Lung (tissue), 12 donors: ENCODE results near the gene NTRK2. TPM values are rescaled to one million over a fixed set of nuclear protein-coding genes. Genes with fewer than 3 reads are reported as not detected.

ENCODE experiments used
- ATAC-seq: fragments of 200-7000 bp; cut with Tn5 transposase; one replicate; pipeline ENCODE4 v1.9.1; 2020; ENCODE audit warnings: moderate number of reproducible peaks; ENCODE audit not compliant: insufficient read depth, low FRiP score
- DNase-seq, 3 donors: peaks; one replicate each; pipeline ENCODE4 v3.0.0-alpha.2; 2013 to 2017
- H3K27ac ChIP-seq, 2 donors: one replicate each; pipeline ENCODE4 v1.5.1; 2013; ENCODE audit warnings: mild to moderate bottlenecking in 2 of 2, moderate library complexity in 2 of 2, control low read depth in 1 of 2, inconsistent platforms in 1 of 2, low read depth in 1 of 2, low read length in 1 of 2
- H3K27me3 ChIP-seq, 3 donors: one replicate each; pipeline ENCODE4 v1.5.1; 2013; ENCODE audit warnings: low read length in 2 of 3; ENCODE audit not compliant: control insufficient read depth in 3 of 3, insufficient read depth in 3 of 3
- H3K36me3 ChIP-seq, 4 donors: one replicate each; pipeline ENCODE4 v1.5.1; 2013; ENCODE audit warnings: low read length in 4 of 4, mild to moderate bottlenecking in 1 of 4, moderate library complexity in 1 of 4; ENCODE audit not compliant: control insufficient read depth in 4 of 4, insufficient read depth in 4 of 4
- H3K4me1 ChIP-seq, 5 donors: one replicate each; pipeline ENCODE4 v1.5.1; 2013; ENCODE audit warnings: low read length in 5 of 5, mild to moderate bottlenecking in 2 of 5, moderate library complexity in 1 of 5; ENCODE audit not compliant: control insufficient read depth in 5 of 5, insufficient read depth in 5 of 5
- H3K4me3 ChIP-seq: one replicate; pipeline ENCODE4 v1.5.1; 2013; ENCODE audit warnings: mild to moderate bottlenecking, control low read depth, moderate library complexity
- H3K9ac ChIP-seq, 2 donors: one replicate each; pipeline ENCODE4 v1.5.1; 2013; ENCODE audit warnings: low read length in 2 of 2, control low read depth in 1 of 2; ENCODE audit not compliant: insufficient read depth in 1 of 2
- H3K9me3 ChIP-seq, 4 donors: one replicate each; pipeline ENCODE4 v1.5.1; 2013; ENCODE audit warnings: low read length in 3 of 4, mild to moderate bottlenecking in 1 of 4, moderate library complexity in 1 of 4; ENCODE audit not compliant: control insufficient read depth in 4 of 4, insufficient read depth in 3 of 4
- WGBS, 2 donors: extraction: QIAGEN DNeasy Blood & Tissue Kit; methylation state at CpG; one replicate each; pipeline ENCODE4 v1.1.7; 2013; 5-methylcytosine and 5-hydroxymethylcytosine counted together
- polyA plus RNA-seq, 2 donors: library from polyadenylated mRNA; stranded (reverse); fragments of 200-250 nt; gene quantifications; one replicate each; pipeline ENCODE4 v1.2.1, GENCODE V29; 2013
- total RNA-seq, 2 donors: library from RNA; depleted of rRNA in 1 of 2; stranded (reverse); fragments of >200 nt in 1 of 2; gene quantifications; one replicate each; pipeline ENCODE4 v1.2.1, GENCODE V29; 2014 to 2021
- TF ChIP-seq, protein P1 (sequence below): IDR thresholded peaks from 2 replicates; pipeline ENCODE4 v1.5.1; 2012; ENCODE audit warnings: mild to moderate bottlenecking; ENCODE audit errors: control extremely low read depth, extremely low read depth
- donor health status: control.
- donor health status: control.
- donor health status: Bipolar disorder and iron deficiency.
- donor health status: healthy.
- donor health status: DM: yes; HTN: yes; CAD: no.

The NTRK2 gene
- total and polyA plus RNA-seq, 4 donors, result 0.33 to 14.4 (median 3.3) TPM

- Histone ChIP-seq H3K36me3 (no peaks in the 10 kb centered on the region), H3K4me3 (no peak overlapping the region), H3K9ac (no peak overlapping the region), H3K27me3 (peaks cover 0 to 13% (median 6%) of the 10 kb centered on the region in 3 donors), H3K9me3 (no peaks in the 10 kb centered on the region), H3K27ac (no peak overlapping the region), H3K4me1 (peaks cover 0 to 4% (median 1%) of the 10 kb centered on the region in 5 donors)
- 90 to 91% methylated on average over 1 of the region's 1 CpG for WGBS, 2 donors
- DNase-seq (no peak), ATAC-seq (no peak)
- TF ChIP-seq, protein P1, sequence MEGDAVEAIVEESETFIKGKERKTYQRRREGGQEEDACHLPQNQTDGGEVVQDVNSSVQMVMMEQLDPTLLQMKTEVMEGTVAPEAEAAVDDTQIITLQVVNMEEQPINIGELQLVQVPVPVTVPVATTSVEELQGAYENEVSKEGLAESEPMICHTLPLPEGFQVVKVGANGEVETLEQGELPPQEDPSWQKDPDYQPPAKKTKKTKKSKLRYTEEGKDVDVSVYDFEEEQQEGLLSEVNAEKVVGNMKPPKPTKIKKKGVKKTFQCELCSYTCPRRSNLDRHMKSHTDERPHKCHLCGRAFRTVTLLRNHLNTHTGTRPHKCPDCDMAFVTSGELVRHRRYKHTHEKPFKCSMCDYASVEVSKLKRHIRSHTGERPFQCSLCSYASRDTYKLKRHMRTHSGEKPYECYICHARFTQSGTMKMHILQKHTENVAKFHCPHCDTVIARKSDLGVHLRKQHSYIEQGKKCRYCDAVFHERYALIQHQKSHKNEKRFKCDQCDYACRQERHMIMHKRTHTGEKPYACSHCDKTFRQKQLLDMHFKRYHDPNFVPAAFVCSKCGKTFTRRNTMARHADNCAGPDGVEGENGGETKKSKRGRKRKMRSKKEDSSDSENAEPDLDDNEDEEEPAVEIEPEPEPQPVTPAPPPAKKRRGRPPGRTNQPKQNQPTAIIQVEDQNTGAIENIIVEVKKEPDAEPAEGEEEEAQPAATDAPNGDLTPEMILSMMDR, result no peak
Measured at GRCh38 chr9:84708400-84708799, 38.9 kb downstream of the NTRK2 start.

GRCh38 chr9:84709056-84709455, 39.5 kb downstream of the NTRK2 start:
- DNase-seq (peak; percentile 44 to 76 (median 65)), ATAC-seq (no peak)
- TF ChIP-seq, protein P1, result no peak
- Histone ChIP-seq H3K27me3 (peaks cover 0 to 13% (median 4%) of the 10 kb centered on the region in 3 donors), H3K9ac (no peak overlapping the region), H3K4me1 (peaks cover 0 to 4% (median 1%) of the 10 kb centered on the region in 5 donors), H3K9me3 (no peaks in the 10 kb centered on the region), H3K4me3 (no peak overlapping the region), H3K36me3 (no peaks in the 10 kb centered on the region), H3K27ac (no peak overlapping the region)
- 57 to 68% methylated on average over 1 of the region's 1 CpG for WGBS, 2 donors

DNA sequence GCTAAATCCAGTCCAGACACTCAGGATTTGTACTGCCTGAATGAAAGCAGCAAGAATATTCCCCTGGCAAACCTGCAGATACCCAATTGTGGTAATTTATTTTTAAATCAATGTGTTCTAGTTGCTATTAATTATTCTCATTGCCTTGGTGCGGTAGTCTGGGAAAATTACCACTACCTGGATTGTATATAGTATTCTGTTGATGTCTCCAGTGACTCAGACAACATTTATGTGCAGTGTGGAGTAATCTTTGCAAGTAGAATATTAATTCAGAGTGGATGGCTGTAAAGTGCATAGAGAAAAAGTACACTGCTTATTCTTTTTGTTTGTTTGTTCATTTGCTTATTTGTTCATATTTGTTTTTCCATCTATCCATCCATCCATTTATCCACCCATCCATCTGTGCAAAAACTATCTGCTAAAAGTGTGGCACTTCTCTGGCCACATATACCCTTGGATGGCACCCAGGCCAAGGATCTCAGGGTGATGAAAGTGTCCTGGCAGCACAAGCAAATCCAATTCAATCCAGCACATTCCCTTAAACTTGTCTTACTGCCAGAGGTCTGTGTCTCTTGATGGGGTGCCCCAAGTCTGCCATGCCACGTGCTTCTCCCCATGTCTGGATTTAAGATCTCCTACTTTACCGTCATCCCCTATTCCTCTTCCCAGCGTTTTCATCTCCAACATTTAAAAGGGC, 41.3 kb downstream of the NTRK2 start:
- ATAC-seq (no peak), DNase-seq (no peak)
- no peaks in the 10 kb centered on the region for H3K9me3 ChIP-seq
- TF ChIP-seq, protein P1, result no peak
- peaks cover 0 to 4% (median 4%) of the 10 kb centered on the region in 3 donors for H3K27me3 ChIP-seq
- H3K4me3 ChIP-seq, result no peak overlapping the region
- H3K27ac ChIP-seq, result no peak overlapping the region
- H3K36me3 ChIP-seq, result no peaks in the 10 kb centered on the region
- H3K9ac ChIP-seq, result no peak overlapping the region
- WGBS, 2 donors, result 95% methylated on average over 4 of the region's 4 CpGs
- H3K4me1 ChIP-seq, result peaks cover 0 to 4% (median 1%) of the 10 kb centered on the region in 5 donors
